ENCODE results near the gene SAC3D1.

Gene SAC3D1

GRCh38 chr11:65040520-65040846 is 527 bp upstream of the SAC3D1 start:
- DNase-seq: no peak
- H3K27ac Mint-ChIP-seq: peak overlapping the region; percentile 93
- H3K4me1 Mint-ChIP-seq: peaks cover 15% of the 10 kb centered on the region
- H3K9me3 Mint-ChIP-seq: no peaks in the 10 kb centered on the region
- ATAC-seq: no peak
- H3K27me3 Mint-ChIP-seq: no peaks in the 10 kb centered on the region
- H3K36me3 Mint-ChIP-seq (ENCODE audit: low read depth): peaks cover 5% of the 10 kb centered on the region
- peak overlapping the region; percentile 84 for H3K4me3 Mint-ChIP-seq

GRCh38 chr11:65042891-65043290 is 1.9 kb downstream of the SAC3D1 start:
- Mint-ChIP-seq H3K27ac (no peak overlapping the region), H3K4me1 (peaks cover 31% of the 10 kb centered on the region)

GRCh38 chr11:65043881-65044501 is 3.0 kb downstream of the SAC3D1 start:
- DNase-seq (no peak), ATAC-seq (no peak)
- H3K4me3 Mint-ChIP-seq: no peak overlapping the region
- H3K9me3 Mint-ChIP-seq: no peaks in the 10 kb centered on the region
- H3K27me3 Mint-ChIP-seq: peaks cover 2% of the 10 kb centered on the region
- H3K36me3 Mint-ChIP-seq (ENCODE audit: low read depth): peaks cover 5% of the 10 kb centered on the region
- H3K4me1 Mint-ChIP-seq: peaks cover 37% of the 10 kb centered on the region
- H3K27ac Mint-ChIP-seq: no peak overlapping the region

More at GRCh38 chr11:65042891-65043290, 1.9 kb downstream of the SAC3D1 start:
- ATAC-seq (no peak), DNase-seq (no peak)
- peaks cover 2% of the 10 kb centered on the region for H3K27me3 Mint-ChIP-seq
- H3K36me3 Mint-ChIP-seq (ENCODE audit: low read depth): peaks cover 5% of the 10 kb centered on the region
- peak overlapping the region; percentile 81 for H3K4me3 Mint-ChIP-seq
- no peaks in the 10 kb centered on the region for H3K9me3 Mint-ChIP-seq

- Mint-ChIP-seq H3K27me3 (peaks cover 2% of the 10 kb centered on the region), H3K9me3 (no peaks in the 10 kb centered on the region), H3K4me3 (no peak overlapping the region), H3K4me1 (peaks cover 37% of the 10 kb centered on the region), H3K27ac (no peak overlapping the region), H3K36me3 (ENCODE audit: low read depth) (peaks cover 5% of the 10 kb centered on the region)
- DNase-seq (no peak), ATAC-seq (no peak)
These were observed 4.1 kb downstream of the SAC3D1 start for GRCh38 chr11:65045061-65045460.

- Mint-ChIP-seq H3K36me3 (ENCODE audit: low read depth) (peaks cover 5% of the 10 kb centered on the region), H3K4me3 (no peak overlapping the region), H3K4me1 (peaks cover 34% of the 10 kb centered on the region), H3K9me3 (no peaks in the 10 kb centered on the region), H3K27ac (no peak overlapping the region), H3K27me3 (peaks cover 2% of the 10 kb centered on the region)
- ATAC-seq: no peak
- DNase-seq: no peak
These were observed 4.7 kb downstream of the SAC3D1 start for GRCh38 chr11:65045728-65046127.

GRCh38 chr11:65047581-65048422 is 6.8 kb downstream of the SAC3D1 start:
- peak overlapping the region; percentile 49 for H3K27ac Mint-ChIP-seq
- peak; percentile 40 for DNase-seq
- H3K4me1 Mint-ChIP-seq: peaks cover 24% of the 10 kb centered on the region
- H3K36me3 Mint-ChIP-seq (ENCODE audit: low read depth): peaks cover 5% of the 10 kb centered on the region
- H3K4me3 Mint-ChIP-seq: peak overlapping the region; percentile 81
- H3K9me3 Mint-ChIP-seq: no peaks in the 10 kb centered on the region
- peaks cover 2% of the 10 kb centered on the region for H3K27me3 Mint-ChIP-seq
- peak; percentile 41 for ATAC-seq

- no peak for ATAC-seq
- H3K4me3 Mint-ChIP-seq: no peak overlapping the region
These were observed 10.4 kb downstream of the SAC3D1 start for GRCh38 chr11:65051398-65051858.

GRCh38 chr11:65053827-65054508 is 13.0 kb downstream of the SAC3D1 start:
- Mint-ChIP-seq H3K27ac (peak overlapping the region; percentile 0), H3K4me3 (no peak overlapping the region), H3K36me3 (ENCODE audit: low read depth) (no peaks in the 10 kb centered on the region), H3K27me3 (no peaks in the 10 kb centered on the region), H3K4me1 (peaks cover 10% of the 10 kb centered on the region), H3K9me3 (no peaks in the 10 kb centered on the region)
- no peak for ATAC-seq
- DNase-seq: no peak

More at GRCh38 chr11:65051398-65051858, 10.4 kb downstream of the SAC3D1 start:
- no peaks in the 10 kb centered on the region for H3K36me3 Mint-ChIP-seq (ENCODE audit: low read depth)
- H3K27me3 Mint-ChIP-seq: peaks cover 2% of the 10 kb centered on the region
- H3K4me1 Mint-ChIP-seq: peaks cover 29% of the 10 kb centered on the region
- no peak overlapping the region for H3K27ac Mint-ChIP-seq
- H3K9me3 Mint-ChIP-seq: no peaks in the 10 kb centered on the region
- DNase-seq: no peak

GRCh38 chr11:65055538-65055937 is 14.5 kb downstream of the SAC3D1 start:
- Mint-ChIP-seq H3K27ac (no peak overlapping the region), H3K9me3 (no peaks in the 10 kb centered on the region), H3K4me3 (no peak overlapping the region), H3K4me1 (peaks cover 10% of the 10 kb centered on the region), H3K36me3 (ENCODE audit: low read depth) (no peaks in the 10 kb centered on the region), H3K27me3 (no peaks in the 10 kb centered on the region)
- DNase-seq (no peak), ATAC-seq (no peak)

- ATAC-seq: no peak
- Mint-ChIP-seq H3K36me3 (ENCODE audit: low read depth) (no peaks in the 10 kb centered on the region), H3K9me3 (no peaks in the 10 kb centered on the region), H3K27me3 (no peaks in the 10 kb centered on the region), H3K4me3 (no peak overlapping the region), H3K27ac (no peak overlapping the region), H3K4me1 (peaks cover 10% of the 10 kb centered on the region)
- no peak for DNase-seq
These were observed 16.0 kb downstream of the SAC3D1 start for GRCh38 chr11:65056999-65057398.

GRCh38 chr11:65057526-65057925 is 16.5 kb downstream of the SAC3D1 start:
- Mint-ChIP-seq H3K27ac (no peak overlapping the region), H3K9me3 (no peaks in the 10 kb centered on the region), H3K4me3 (no peak overlapping the region), H3K36me3 (ENCODE audit: low read depth) (no peaks in the 10 kb centered on the region), H3K27me3 (no peaks in the 10 kb centered on the region), H3K4me1 (peaks cover 10% of the 10 kb centered on the region)
- DNase-seq (no peak), ATAC-seq (no peak)

- H3K9me3 Mint-ChIP-seq: no peaks in the 10 kb centered on the region
- no peak for ATAC-seq
- no peaks in the 10 kb centered on the region for H3K36me3 Mint-ChIP-seq (ENCODE audit: low read depth)
- no peak overlapping the region for H3K27ac Mint-ChIP-seq
- DNase-seq: no peak
- H3K27me3 Mint-ChIP-seq: no peaks in the 10 kb centered on the region
- H3K4me3 Mint-ChIP-seq: no peak overlapping the region
- H3K4me1 Mint-ChIP-seq: peaks cover 10% of the 10 kb centered on the region
These were observed 17.0 kb downstream of the SAC3D1 start for GRCh38 chr11:65058012-65058411.

- Mint-ChIP-seq H3K4me3 (no peak within 1 kb of the TSS), H3K36me3 (ENCODE audit: low read depth) (no peaks in the 10 kb centered on the region), H3K27me3 (no peaks in the 10 kb centered on the region), H3K27ac (peak within 1 kb of the TSS; percentile 14), H3K9me3 (no peaks in the 10 kb centered on the region), H3K4me1 (peaks cover 8% of the 10 kb centered on the region)
- no peak for DNase-seq
- no peak for ATAC-seq
These were observed 17.5 kb downstream of the SAC3D1 start, which contains the start of gene NAALADL1 for GRCh38 chr11:65058419-65059054. TSS of gene NAALADL1 (minus strand) at chr11:65058553. CDS start at chr11:65058521, 32 bp downstream.

GRCh38 chr11:65059523-65059922 is 18.5 kb downstream of the SAC3D1 start:
- H3K4me3 Mint-ChIP-seq: no peak overlapping the region
- DNase-seq (no peak), ATAC-seq (no peak)
- no peaks in the 10 kb centered on the region for H3K9me3 Mint-ChIP-seq
- no peaks in the 10 kb centered on the region for H3K4me1 Mint-ChIP-seq
- no peaks in the 10 kb centered on the region for H3K36me3 Mint-ChIP-seq (ENCODE audit: low read depth)
- H3K27me3 Mint-ChIP-seq: no peaks in the 10 kb centered on the region
- H3K27ac Mint-ChIP-seq: no peak overlapping the region

Data from activated naive CD8-positive, alpha-beta T cell treated with anti-CD3 and anti-CD28 coated beads, Interleukin-2, amount 50 U/mL, for 24 hours (primary cell).